GM10847 (cell line): Measurements from ENCODE around the gene EXD3.

Experiments used
- POLR2A ChIP-seq: IDR thresholded peaks from 2 replicates; pipeline ENCODE4 v1.6.1; 2011; ENCODE audit not compliant: insufficient read length; ENCODE audit errors: extremely low read depth

EXD3 gene

DNA sequence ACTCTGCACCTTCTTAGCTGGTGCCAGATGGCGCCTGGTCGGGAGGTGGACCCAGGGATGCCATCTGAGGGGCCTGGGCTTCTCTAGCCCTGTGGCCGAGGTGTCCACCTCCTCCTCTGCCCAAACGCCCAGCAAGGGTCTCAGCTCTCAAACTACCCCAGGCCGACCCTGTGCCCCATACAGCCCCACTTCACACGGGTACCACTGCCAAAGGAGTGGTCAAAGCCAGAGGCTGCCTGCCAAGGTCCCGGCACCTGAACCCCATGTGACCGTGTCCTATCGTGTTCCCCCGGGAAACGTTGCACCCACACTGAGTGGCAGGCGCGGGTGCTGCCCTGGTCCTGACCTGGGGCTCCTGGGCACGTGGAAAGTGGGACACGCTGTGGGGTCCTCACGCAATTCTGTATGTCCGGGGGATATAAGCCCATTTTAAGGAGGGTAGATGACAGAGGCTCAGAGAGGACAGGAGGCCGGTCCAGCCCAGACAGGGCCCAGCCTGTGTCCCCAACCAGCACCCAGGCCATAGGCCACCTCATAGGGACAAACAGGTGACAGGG, 16.3 kb upstream of the EXD3 start:
- no peak for TF ChIP-seq POLR2A

DNA sequence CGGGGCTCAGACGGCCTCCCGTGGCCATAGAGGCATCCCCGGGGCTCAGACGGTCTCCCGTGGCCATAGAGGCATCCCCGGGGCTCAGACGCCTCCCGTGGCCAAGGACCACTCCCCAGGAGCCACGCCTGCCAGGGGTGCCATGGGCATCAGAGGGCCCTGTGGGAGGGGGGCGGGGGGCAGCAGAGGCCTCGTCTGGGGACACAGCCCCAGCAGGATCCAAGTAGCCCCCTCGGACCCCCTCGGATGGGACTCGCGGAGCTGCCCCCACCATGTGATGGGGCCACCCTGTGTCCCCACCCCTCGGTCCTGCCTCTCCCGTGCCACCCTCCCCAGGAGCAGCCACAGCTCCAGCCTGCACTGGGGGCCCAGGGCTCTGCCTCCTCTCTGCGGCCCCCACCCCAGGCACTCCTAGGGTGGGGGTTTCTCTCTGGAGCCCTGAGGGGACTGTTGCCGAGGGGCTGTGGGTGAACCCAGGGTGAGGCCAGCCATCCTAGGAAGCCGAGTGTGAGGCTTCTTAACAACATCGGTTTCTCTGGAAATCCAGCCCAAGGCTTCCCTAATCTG, 15.7 kb upstream of the EXD3 start:
- TF ChIP-seq POLR2A: no peak

DNA sequence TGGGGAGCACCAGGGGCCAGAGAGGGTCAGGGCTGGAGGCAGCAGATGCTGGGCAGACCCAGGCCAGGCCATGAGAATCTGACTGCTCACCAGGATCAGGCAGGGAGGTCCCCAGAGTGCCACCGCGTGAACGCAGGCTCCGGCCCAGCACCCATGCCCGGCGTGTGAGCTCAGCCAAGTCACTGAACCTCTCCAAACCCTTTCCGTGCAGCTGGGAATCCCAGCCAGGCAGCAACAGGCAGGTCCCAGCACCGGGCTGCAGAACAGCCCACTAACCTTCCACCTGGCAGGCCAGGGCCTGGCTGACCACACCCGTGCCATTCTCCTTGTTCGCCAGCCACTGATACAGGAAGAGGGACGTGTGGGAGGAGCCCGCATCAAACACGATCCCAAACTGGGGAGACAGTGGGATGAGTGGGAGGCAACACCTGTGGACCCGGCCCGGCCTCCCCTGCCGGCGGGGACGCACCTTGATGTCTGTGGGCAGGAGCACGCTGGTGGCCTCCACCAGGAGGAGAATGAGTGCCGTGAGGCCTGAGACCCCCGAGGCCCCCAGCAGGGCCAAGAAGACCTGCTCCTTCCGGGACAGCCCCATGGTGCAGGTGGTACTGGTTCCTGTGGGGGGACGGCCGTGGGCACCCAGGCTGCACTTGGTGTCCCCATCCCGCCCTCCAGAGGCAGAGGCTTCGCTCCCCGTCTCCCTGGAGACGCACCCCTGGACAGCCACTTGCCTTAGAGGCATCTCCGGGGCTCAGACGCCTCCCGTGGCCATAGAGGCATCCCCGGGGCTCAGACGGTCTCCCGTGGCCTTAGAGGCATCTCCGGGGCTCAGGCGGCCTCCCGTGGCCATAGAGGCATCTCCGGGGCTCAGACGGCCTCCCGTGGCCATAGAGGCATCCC, 15.0 kb upstream of the EXD3 start:
- no peak for TF ChIP-seq POLR2A

DNA sequence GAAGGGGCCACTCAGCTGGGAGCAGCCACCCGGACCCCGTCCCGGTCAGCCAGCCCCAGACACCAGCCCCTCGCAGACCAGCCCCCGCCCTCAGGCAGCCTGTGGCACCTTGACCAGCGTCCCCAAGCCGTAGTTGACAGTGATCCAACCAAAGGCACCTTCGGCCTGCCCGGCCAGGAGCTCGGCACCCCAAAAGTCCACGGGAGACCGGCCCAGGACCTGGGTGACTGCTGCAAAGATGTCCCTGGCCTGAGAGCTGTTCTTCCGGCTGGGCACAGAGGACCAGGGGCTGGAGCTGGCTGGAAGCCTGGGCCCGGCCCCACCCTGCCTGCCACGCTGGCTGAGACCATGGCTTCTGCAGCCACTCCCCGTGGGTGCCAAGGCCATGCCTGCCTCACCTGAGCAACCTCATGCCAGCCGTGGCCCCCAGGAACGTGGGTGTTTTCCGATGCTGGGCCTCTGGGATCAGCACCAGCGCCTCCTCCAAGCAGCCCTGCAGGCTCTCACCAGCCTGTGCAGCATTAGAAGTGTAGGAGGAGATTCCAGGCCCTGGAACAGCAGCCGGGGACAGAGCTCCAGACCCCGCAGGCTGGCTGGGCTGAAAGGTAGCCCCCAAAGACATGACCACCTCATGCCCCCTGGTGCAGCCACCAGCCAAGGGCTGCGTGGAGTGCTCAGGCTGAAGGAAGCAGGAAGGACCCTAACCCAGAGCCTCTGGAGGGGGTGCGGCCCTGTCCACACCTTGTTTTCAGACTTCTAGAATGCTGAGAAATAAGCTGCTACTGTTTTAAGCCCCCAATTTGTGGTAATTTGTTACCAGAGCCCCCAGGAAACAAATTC, 14.0 kb upstream of the EXD3 start:
- TF ChIP-seq POLR2A: no peak

DNA sequence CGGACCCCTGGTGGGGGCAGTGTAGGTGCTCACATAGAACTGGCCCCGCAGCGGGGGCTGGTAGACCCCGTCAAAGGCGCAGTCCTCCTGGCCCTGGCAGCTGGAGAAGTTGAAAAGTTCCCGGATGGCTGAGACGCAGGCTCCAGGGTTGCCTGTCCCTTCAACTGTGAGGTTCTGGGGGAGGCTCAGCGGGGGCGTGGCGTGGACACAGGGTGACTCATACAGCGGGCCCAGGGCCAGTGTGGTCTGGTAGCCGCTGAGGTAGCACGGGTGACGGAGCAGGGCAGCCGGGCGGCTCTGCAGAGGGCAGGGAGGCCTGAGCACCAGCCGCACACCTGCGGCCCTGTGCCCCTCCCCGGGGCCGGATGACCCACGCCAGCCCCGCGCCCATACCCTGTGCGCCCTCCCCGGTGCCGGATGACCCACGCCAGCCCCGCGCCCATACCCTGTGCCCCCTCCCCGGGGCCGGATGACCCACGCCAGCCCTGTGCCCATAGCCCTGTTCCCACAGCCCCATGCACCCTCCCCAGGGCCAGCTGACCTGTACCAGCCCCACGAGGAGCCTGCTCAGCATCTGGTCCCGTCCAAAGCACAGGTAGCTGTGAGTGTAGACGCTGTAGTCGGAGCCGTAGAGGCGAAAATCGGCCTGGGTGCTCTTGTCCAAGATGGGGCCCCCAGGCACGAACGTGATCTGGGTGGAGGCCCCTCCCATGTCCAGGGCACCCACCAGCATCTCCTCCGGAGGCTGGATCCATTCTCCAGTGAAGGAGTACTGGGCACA, 13.2 kb upstream of the EXD3 start:
- TF ChIP-seq POLR2A: no peak

DNA sequence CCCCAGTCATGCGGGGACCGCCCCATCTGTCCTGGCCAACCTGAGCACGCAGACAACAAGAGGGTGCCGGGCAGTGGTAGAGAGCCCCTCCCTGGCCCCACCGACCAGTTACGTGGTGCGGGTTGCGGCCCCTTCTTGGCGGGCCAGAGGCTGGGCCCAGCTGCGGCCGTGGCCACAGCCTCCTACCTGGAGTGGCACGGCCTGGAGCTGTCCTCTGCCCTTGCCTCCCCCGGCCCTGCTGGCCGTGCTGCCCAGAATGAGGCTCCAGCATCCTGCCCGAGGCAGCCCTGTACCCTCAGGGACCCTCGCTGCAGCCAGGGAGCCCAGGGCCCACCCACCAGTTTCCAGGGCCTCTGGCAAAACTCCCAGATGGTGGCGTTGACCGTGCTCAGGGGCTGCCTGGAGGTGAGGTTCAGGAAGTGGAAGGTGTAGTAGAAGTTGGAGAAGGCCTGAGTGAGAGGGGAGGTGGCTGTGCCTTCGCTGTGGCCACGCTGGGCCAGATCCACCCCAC, 12.5 kb upstream of the EXD3 start:
- TF ChIP-seq POLR2A: no peak

DNA sequence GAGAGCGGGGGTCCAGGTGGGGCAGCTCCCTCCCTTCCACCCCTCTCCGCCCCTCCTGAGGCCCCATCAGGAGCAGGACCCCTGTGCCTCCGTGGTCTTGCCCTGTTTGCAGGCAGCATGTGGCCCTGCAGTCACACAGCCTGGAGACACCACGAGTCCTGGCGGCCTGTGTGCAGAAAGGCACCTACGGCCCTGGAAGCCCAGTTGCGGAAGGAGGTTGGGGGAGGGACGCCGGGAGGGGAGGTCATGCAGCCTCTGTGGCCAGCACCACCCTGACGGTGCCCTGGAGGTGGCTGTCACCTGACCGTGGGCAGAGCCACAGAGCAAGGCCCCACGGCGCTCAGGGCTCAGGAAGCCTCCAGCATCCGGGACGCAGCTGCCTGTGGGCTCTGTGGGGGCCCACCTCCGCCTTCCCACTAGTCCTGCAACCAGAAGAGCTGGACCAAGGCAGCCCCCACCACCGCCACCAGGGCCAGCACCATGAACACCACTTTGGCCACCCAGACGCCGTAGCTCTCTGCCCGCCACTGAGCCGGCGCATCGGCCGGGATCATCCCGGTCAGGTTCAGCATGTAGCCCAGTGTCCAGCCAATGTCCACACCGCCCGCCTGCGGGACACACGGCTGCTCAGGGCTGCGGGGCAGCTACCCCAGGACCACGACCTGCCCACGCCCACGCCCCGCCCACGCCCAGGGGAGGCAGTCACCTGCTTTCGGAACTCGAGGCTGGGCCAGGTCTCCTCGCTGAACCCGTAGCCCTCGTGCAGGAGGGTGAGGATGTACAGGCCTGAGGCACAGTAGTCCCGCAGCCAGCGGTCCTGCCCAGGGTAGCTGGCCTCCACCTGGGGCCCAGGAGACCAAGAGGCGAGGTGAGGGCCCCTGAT, 11.8 kb upstream of the EXD3 start:
- no peak for TF ChIP-seq POLR2A

DNA sequence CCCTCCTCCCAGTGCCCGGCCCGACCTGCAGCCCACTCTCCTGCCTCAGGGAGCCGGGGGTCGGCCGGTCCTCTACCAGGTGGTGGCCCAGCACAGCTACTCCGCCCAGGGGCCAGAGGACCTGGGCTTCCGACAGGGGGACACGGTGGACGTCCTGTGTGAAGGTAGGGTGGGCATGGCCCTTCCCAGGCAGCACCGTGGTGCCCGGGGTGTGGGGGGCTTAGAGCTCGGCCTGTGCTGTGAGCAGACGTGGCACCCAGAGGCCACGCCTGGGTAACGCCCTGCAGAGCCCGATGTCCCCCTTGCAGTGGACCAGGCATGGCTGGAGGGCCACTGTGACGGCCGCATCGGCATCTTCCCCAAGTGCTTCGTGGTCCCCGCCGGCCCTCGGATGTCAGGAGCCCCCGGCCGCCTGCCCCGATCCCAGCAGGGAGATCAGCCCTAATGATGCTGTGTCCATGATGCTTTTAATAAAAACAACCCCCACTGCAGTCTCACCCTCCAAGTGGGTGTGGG, 11.0 kb upstream of the EXD3 start:
- no peak for TF ChIP-seq POLR2A

DNA sequence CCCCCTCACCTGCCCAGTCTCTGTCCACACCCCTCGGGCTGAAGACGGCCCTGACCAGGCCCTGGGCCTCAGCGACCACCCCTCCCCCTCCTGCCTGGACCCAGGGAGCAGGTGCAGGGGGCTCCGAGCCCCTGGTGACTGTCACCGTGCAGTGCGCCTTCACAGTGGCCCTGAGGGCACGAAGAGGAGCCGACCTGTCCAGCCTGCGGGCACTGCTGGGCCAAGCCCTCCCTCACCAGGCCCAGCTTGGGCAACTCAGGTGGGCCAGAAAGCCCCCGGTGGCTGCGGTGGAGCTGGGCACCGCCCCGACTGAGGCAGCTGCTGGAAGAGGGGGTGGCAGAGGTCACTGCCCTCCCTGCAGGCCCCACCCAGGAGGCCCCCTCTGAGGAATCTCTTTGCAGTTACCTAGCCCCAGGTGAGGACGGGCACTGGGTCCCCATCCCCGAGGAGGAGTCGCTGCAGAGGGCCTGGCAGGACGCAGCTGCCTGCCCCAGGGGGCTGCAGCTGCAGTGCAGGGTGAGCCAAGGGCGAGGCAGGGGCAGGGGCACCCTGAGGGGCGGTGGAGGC, 10.5 kb upstream of the EXD3 start:
- TF ChIP-seq POLR2A: no peak

DNA sequence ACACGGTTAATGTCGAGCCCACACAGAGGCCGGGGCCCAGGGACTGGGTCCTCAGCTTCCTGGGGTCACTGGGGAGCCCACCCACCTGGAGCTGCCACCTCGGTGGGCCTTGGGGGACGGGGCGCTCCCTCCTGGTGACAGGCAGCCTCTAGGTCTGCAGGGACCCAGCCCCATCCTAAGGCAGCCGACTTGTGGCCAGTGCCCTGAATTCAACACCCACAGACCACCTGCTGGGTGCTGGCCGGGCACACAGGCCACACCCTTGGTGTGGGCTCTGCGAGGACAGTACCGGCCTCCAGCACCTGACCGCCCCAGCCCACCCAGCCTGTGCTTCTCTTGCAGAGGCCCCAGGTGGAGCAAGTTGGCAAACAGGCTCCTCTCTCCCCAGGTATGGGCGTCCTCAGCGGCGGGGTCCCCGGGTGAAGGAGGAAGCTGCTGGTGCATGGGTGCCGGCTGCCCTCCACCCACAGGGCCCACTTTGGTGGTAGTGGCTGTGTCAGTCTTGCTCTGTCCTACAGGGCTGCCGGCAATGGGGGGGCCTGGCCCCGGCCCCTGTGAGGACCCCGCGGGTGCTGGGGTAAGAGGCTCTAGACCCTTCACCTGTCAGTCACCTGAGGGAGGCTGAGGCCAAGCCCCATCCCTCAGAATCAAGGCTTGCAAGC, 9.9 kb upstream of the EXD3 start:
- no peak for TF ChIP-seq POLR2A

DNA sequence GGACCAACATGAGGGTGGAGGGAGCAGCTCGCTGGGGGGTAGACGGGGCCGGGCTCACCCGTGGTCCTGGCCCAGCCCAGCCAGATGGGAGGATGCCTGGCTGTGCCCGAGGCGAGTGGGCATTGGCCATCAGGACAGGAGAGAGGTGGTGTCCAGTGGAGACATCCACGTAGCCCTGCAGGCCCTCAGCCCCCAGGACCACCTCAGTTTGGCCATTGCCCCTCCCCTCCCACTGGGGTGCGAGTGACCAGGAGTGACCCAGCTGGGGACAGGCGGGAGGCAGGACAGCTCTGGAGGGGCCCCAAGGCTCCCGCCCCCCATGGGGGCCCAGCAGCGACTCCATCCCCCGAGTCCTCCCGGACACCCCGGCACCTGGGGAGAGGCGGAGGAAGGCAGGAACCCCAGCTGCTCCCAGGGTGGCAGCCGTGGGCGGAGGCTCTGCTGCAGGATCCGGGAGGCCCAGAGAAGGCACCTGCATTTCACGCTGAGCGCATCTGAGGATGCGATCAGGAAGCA, 8.5 kb upstream of the EXD3 start:
- no peak for TF ChIP-seq POLR2A

DNA sequence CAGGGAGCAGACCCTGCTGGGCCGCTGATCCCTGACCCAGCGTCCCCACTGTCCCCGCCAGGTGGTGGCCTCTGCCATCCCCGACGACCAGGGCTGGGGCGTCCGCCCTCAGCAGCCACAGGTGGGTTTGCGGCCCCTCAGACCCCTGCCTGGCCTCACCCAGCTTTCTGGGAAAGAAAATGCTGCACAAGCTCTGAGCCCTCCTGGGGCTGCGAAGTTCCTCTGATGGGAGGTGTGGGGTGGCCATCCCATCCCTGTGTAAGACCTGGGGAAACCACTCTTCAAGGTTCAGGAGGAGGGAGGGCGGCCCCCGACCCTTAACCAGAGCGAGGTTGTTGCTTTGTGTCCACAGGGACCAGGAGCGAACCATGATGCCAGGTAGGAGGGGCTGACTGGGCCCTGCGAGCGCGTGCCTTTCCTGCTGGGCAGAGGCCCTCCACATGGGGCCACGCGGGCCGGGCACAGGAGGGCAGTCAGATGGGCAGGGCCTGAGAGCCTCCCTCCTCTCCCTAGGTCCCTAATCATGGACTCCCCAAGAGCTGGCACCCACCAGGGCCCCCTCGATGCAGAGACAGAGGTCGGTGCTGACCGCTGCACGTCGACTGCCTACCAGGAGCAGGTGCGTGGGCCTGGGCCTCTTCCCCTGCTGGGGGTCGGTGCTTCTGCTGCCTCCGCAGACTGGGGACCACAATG, 7.9 kb upstream of the EXD3 start:
- no peak for TF ChIP-seq POLR2A
